ENCODE data around the gene NRP2.

NRP2 gene

DNA sequence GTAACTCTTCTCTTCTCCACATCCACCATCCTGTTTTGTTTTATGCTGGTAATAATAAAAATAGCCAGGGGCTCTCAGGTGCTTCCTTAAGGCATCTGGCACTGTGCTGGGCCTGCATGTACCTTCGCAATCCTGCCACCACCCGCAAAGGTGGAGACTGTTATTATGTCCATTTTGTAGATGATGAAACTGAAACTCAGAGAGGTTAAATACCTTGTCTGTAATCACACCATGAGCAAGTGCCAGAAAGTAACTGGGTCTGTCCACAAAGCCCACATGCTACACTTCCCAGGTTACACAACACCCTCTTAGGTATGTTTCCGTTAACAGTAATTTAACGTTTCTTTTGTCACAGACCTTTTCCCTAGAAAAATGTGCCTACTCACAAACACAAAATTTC lies 27.0 kb downstream of the NRP2 start:
- no peak for DNase-seq (ENCODE audit: low read depth)

DNA sequence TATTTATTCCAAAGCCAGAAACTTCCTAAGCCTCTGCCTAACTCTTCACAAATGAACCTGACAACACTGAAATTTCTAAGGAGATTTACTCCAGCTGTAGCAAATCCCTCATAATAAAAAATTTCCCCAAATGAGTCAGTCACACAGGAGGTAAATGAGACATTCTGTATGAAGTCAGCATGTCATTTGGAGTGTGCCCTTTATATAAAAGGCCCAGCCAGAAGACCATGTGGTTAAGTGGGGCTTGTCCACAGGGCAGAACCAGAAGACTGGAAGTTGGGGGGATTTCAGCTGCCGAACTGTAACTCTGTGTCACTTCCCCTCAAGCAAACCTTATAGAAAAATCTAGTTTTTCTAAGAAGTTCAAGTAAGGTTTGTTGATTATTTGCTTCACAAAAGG lies 30.2 kb downstream of the NRP2 start:
- DNase-seq (ENCODE audit: low read depth) = no peak

DNA sequence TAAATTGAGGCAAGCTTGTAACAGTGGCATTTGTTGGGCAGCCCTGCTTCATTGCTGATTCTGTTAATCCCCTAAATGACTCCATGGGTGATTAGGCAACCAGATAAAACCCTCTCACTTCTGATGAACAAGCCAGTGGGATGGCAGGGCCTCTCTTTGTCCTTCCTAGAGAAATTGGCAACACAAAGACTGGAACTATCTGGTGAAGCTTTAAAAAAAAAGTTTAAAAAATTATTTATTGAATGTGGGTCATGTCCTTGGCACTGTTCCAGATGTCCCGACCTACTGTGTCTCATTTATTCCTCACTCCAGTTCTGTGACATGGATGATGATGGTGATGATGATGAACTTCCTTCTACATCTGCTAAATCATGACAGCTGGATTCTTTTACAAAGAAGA lies 30.8 kb downstream of the NRP2 start:
- DNase-seq (ENCODE audit: low read depth) = no peak

DNA sequence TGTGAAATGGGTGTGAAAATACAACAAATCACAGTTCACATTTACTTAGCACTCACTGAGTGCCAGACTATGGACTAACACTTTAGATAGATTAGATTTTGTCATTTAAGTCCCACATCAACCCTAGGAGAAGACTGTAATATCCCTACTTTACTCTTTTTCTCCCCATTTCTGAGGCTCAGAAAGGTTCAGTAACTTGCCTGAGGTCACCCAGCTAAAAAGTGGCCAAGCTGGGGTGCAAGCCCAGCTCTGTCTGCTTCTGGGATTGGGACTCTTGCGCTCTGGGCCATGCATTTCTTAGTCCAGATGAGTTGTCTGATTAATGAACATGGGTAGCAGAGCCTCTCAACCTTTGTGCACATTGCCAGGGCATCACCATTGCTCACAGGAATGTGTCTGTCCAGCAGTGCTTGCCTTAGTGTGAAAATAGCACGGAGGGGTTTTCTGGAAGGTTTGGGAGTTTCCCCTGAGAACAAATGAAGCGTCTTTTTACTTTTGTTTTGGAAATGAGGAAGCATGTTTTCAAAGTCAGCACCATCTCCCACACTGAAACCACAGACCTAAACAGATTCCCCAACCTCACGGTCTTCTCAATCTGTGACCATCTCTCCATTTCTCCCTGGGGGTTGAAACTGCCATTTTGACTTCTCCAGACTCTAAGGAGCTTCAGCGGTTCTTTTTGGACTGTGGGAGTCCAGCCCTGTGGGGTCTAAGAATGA lies 31.9 kb downstream of the NRP2 start:
- no peak for DNase-seq (ENCODE audit: low read depth)

DNA sequence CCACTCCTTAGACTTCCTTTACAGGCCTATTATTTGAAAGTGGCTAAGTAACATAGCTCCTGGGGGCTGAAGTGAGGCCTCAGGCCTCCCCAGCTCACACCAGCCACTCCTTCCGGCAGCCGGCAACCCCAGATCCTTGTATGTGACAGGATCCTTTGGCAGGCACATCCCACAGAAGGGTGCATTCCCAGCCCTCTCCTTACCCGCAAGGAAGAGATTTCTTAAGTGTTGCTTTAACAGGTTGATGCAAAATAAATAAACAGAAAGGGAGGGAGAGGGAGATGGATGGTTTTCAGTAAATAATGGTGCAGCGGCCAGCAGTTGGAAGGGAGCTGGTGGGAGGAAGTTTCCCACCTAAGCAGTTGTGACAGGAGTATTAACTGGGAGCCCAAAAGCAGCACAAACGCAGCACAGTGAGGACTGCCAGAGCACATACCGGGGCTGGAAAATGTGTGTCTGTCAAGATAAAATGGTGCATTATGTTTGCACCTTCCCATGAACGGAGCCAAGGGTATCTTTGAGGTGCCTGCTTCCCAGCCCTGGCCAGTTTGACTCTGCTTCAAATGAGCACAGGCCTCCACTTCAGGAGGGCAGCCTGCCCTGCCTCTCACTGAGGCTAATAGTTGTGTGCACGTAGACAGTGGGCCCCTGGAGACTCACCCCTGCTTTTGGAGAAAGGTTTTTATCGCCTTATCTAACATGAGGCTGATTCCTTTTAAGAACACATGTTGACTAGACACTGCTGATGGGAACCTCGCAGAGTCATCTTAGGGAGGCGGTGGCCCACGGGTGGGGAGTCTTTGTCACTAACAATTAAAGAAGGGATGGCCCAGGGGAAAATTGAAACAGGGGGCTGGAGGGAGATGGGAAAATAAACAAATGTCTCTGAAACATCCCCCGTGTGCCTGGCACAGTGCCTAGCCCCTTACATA lies 32.8 kb downstream of the NRP2 start:
- no peak for DNase-seq (ENCODE audit: low read depth)

DNA sequence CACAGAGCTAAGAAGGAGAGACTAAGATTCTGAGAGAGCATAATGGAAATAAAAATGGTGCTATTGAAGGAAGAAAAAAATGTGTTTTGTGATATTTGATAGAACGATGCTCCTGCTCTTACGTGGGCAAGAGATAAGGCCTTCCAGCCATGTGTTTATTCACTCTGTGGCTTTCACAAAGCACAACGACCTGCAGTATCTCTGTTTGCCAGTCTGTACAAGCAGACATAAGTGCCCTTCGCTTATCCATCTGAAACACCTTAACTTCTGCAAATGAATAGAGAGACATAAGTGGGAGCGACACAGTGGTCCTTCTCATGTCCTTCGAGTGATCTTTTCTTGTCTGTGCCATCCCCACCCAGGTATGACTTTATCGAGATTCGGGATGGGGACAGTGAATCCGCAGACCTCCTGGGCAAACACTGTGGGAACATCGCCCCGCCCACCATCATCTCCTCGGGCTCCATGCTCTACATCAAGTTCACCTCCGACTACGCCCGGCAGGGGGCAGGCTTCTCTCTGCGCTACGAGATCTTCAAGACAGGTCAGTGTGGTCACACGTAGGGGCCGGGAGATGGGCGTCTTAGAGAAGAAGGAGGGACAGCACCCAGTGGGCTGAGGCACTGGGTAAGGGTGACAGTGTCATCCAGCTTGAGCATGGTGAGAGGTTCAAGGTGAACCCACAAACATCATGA lies 33.7 kb downstream of the NRP2 start:
- no peak for DNase-seq (ENCODE audit: low read depth)

DNA sequence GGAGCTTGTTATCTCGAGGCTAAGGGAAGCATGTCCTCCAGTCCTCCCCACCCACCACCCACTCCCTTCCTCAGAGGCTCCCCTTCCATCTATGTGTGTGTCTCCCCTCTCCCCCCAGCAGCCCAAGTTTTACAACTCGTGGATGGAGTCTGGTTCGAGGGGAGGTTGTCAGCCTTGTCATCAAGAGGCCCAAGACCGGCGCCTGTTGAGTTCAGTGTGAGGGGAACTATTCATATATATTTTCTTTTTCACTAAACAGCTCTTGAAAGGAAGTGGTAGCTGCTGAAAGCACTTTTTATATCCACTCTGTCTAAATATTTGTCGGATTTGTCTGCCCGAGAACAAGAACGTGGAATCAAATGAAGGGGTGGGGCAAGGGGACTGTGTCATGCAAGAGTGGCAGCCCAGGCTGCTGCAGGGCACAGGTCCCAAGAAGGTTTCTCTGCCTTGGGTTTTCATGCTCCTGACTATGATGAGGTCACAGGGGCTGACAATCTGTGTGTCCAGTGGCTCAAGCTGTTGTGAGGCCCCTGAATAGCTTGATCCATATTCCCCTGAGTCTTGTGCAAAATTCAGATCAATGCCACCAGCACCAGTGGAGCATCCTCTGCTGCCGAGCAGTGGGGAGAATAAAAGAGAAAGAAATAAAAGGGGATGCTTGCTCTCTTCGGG lies 35.0 kb downstream of the NRP2 start:
- no peak for DNase-seq (ENCODE audit: low read depth)

DNA sequence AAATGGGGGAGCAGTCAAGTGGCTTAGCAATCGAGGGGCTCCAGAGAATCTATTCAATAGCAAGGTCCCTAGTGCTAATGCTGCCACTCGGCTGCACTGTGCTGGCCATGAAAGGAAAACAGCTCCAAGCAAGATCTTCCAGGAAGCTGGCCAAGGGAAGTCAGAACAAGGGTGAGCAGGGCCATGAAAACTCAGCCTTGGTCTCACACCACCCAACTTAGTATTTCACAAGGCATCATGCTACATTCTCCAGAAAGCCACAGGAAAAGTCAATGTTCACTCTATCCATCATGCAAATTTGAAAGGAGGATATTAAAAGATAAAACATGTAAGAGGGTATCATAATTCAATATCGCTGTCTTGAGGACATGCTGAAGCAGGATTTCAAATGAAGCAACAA lies 35.7 kb downstream of the NRP2 start:
- DNase-seq (ENCODE audit: low read depth) = no peak

DNA sequence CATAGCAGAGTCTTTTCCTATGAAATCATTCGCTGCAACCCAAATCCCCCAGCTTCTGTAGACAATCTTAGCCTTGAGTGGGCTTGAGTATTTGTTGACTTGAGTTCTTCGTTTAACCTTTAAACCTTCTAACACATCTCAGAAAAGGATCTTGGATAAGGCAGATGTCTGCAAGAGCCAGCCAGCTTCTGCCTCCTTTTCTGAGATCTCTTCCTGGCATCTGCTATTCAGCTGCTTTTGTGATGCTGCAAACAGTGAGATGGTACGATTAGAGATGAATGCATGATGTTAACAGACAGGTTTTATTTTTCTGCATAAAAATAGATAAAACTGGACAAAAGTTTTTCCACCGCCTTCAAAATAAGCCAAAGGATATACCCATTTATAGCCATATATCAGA lies 37.5 kb downstream of the NRP2 start:
- no peak for DNase-seq (ENCODE audit: low read depth)

DNA sequence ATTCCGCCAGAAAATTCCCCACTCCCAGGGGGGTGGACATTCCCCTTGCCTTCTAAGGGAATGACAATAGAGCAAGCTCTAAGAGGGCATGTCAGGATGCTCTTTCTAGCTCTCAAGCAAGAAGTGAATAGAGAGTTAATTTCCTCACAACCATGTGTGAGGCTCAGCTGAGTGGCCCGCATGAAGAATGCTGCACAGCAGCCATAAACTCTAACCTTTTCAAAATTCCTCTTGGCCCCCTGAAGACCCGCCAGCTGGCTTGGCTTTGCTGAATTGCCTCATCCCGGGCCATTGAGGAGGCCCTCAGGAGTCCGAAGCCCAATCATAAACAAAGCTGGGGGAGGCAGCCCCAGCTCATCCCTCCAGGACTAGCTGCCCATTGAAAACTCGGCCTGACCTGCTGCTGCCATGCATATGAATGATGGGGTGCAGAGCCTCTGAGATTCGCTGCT lies 38.2 kb downstream of the NRP2 start:
- no peak for DNase-seq (ENCODE audit: low read depth)

DNA sequence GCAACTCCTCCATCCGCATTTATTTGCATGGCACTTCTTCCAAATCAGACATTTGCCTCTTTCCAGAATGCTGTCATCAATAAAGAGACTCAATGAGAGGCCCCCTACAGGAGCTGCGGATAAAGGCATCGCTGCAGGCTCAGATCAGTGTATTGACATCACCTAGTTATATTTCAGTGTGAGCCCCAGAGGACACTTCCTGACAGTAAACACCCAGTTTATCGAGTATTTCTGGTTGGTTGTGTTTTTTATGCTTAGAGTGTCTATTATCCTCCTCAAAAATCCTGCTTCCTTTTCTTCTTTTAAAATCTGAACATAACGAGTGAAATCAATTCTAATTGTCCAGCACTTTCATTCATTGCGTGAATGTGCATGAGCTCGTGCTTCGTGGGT lies 38.8 kb downstream of the NRP2 start:
- DNase-seq (ENCODE audit: low read depth) = no peak

DNA sequence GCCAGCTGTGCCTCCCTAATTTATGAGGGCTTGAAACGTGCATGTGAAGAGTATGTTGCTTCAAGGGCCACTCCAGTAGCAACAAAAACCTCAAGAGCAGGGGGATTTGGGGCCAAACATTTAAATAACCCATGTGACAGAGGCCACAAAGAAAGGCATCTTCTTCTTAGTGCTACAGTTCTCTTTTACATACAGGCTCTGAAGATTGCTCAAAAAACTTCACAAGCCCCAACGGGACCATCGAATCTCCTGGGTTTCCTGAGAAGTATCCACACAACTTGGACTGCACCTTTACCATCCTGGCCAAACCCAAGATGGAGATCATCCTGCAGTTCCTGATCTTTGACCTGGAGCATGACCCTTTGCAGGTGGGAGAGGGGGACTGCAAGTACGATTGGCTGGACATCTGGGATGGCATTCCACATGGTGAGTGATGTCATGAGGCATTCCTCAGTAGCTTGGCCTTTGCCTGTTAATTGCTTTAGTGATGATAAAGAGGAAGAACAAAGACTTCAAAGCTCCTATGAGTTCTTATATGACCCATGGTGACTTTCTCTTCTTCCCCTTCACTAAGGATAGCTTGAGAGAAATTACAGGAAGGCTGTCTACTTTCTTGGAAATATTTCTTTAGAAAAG lies 40.1 kb downstream of the NRP2 start:
- no peak for DNase-seq (ENCODE audit: low read depth)

DNA sequence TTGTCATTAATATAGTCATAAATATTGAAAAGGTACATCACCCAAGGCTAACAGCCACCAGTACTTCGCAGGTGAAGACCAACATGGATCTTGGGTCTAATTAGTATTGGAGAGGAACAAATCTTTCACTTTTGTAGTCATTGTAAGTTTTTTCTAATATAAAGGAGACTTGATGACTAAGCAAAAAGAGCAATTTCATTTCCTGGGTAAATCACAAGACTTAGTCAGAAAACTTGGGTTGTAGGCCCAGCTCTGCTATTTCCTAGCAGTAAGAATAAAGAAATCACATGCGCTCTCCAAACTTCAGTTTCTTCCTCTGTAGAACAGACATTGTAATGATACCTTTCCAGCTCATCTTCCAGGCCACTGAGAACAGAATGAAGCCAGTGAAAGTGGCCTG lies 40.9 kb downstream of the NRP2 start:
- DNase-seq (ENCODE audit: low read depth) = no peak

DNA sequence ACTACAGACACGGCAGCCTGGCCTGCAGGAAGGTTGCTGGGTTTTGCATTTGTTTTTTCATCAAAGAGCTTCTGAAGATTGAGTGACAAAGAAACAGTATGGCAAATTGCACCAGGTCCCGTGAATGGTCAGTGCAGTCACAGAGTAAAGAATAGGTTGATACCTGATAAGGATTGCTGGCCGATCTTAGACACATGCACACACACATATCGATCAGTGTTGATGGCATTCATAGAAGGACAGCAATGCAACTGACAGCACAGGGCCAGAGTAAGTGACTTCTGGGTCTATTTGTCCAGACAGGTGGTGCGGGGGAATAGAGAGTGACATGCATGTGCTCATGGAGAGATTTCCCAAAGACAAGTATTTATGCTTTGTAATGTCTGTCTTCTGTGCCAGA lies 42.8 kb downstream of the NRP2 start:
- no peak for DNase-seq (ENCODE audit: low read depth)

DNA sequence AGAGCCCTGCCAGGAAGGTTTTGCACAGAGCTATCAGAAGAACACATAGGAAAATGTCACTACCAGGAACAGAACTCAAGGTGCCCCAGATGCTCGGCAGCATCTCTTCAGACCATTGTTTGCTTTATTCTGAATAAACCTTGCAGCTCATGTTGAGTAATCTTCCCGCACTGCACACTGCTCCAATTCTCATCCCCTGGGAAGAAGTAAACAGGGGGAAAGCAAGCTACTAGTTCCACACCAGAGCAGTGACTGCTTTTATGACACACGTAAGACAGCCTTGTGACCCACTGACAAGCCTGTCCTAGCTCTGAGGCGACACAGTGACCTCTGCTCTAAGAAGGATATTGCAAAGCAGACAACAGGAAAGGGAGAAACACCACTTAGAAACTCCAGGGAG lies 44.2 kb downstream of the NRP2 start:
- DNase-seq (ENCODE audit: low read depth) = no peak

DNA sequence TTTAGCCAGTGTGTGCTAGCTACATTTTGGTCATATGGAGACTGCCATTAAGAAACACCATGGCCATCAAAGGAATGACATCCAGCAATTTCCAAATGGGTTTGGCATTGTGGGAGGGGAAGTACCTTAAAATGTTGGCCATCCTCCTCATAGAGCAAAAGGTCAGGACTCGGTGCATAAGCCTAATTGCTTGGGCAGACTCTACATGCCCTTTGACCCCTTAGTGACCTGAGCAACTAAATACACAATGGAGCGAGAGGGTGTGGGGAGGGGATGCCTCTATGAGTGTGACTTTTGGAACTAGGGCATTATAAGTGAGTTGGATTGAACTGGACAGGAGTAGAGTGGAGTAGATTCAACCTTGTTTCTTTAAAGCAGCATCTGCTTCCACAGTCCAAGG lies 44.9 kb downstream of the NRP2 start:
- DNase-seq (ENCODE audit: low read depth) = no peak

DNA sequence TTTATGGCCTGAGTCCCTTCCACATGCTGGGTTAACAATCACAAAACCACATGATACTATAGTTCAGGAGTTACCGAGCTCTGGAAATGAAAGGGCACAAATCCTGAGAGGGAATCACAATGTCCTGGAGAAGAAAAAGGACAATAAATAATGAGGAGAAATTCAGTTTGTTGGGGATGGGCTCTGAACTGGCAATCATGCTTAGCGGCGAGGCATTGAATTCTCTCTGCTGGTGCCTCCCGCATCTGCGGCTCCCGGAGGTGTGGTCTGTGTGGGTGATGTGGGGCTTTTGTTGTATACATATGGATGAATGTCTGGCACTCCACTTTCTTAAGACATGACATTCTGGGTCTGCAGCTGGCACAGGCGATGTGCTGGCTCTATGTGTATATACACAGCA lies 46.1 kb downstream of the NRP2 start:
- DNase-seq (ENCODE audit: low read depth) = no peak

DNA sequence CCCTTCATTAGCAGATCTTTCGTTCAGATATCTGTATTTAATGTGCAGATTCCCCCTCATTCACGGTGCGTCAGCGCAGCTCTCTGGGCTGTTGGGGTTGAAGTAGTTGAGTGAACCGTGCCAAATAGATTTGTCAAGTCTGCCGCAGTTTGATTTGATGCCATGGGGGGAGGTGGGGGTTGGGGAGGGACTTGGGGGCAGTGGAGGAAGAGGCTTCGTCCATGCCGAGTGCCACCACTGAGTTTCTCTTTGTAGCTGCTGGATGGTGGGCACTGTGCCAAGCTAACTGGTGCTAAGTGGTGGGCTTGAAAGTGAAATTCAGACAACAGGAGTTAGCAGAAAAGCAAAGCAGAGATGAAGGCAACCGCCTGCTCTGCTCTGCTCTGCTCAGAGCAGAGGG lies 47.9 kb downstream of the NRP2 start:
- DNase-seq (ENCODE audit: low read depth) = no peak

DNA sequence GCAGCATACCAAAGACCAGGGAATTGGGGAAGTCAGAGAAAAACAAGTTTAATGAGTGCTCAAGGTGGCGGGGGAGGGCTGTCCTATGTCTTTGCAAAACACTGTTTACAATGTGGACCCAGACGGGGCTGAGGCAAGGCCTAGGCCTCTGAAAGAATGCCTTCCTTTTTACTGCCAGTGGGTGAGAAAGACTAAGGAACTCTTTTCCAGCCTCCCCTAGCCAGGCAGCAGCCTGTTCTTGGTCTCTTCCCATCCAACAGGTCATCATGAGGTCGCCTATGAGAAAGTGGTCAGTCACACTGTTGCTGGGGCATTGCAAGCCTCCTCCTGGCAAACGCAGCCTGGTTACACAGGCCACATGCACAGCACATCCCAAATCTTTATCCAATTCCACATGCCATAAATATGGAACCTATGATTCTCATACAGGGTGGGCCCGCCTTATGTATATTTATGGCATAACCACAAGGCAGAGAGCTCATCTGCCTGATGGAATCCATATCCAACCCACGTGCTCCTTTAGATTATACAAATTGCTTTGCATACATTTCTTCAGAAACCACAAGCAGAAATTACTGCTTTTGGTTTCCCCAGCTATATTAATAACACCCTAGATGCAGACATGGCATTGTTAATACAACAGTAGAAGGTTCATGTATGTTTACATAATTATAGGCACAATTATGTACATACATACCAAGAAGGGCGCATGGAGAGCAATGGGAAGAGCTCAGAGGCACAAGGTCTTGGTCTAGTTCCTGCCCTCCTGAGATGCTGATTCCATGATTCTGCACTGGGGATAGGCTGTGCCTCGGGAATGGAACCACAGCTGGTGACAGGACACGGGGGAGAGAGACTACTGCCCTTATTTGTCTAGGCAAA lies 48.6 kb downstream of the NRP2 start:
- no peak for DNase-seq (ENCODE audit: low read depth)

DNA sequence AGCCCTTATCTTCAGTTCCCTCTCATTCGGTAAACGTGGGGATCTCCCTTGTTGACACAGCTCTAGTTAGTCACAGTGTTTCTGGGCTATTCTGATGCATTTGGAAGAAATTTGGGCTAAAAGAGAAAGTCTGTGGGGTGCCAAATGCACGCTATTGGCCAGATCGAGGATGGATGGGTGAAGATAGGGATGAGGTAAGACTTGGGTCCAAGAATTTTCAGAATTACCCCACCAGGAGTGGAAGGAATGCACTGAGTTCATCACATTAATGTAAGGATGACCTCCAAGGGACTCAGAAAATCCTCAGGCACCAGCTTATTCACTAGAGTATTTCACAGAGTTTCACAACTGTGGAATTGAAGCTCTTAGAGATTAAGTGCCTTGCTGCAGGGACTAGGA lies 49.3 kb downstream of the NRP2 start:
- no peak for DNase-seq (ENCODE audit: low read depth)

DNA sequence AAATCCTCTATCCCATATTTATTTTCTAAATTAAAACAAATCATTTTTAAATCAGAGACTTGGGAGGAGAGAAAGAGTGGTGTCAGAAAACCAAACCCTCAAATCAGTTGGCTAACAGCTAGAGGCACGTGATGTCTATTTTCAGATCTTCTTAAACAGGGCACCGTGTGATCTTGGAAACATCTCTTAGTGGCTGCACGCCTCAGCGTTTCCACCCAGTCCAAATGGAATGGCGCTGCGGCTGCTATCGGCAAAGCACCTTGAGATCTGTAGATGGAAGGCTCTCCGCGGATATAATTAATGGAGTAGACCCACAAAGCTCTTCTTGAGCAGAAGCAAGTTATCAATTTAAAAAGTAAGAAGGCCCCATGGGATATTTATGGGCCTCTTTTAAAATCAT lies 50.0 kb downstream of the NRP2 start:
- DNase-seq (ENCODE audit: low read depth) = no peak

All from stimulated activated CD8-positive, alpha-beta memory T cell treated with anti-CD3 and anti-CD28 coated beads, Interleukin-15, amount 100 ng/mL, for 1 hour (primary cell).